Measurements from ENCODE around the gene PGA5.
"Not testable (repeated sequence)": the region's sequence is repeated elsewhere in the genome, so short reads cannot be mapped to it uniquely, and the experiment has no call there.

GRCh38 chr11:61248071-61248470 is 7.1 kb downstream of the PGA5 start:
- TF ChIP-seq, protein P1, sequence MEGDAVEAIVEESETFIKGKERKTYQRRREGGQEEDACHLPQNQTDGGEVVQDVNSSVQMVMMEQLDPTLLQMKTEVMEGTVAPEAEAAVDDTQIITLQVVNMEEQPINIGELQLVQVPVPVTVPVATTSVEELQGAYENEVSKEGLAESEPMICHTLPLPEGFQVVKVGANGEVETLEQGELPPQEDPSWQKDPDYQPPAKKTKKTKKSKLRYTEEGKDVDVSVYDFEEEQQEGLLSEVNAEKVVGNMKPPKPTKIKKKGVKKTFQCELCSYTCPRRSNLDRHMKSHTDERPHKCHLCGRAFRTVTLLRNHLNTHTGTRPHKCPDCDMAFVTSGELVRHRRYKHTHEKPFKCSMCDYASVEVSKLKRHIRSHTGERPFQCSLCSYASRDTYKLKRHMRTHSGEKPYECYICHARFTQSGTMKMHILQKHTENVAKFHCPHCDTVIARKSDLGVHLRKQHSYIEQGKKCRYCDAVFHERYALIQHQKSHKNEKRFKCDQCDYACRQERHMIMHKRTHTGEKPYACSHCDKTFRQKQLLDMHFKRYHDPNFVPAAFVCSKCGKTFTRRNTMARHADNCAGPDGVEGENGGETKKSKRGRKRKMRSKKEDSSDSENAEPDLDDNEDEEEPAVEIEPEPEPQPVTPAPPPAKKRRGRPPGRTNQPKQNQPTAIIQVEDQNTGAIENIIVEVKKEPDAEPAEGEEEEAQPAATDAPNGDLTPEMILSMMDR (IDR thresholded peaks at IDR 0.05): not testable (repeated sequence)
- TF ChIP-seq POLR2AphosphoS5 (IDR thresholded peaks at IDR 0.05): not testable (repeated sequence)
